ENCODE data around the gene TBCK.
A peak's percentile ranks its signal among the peaks of the same experiment; 100 is the strongest.

The TBCK gene

GRCh38 chr4:106149026-106149425 is 167.0 kb downstream of the TBCK start:
- H3K4me1 ChIP-seq, result no peaks in the 10 kb centered on the region
- no peaks in the 10 kb centered on the region for H3K9me3 ChIP-seq
- no peak for TF ChIP-seq CTCF (IDR thresholded peaks at IDR 0.05)
- intact Hi-C loops (cut with DNase I; ENCODE audit: low total_unique reads), result no loop called here
- no peak overlapping the region for H3K27ac ChIP-seq
- H3K4me3 ChIP-seq, result no peak overlapping the region
- H3K27me3 ChIP-seq, result no peaks in the 10 kb centered on the region
- no peak for DNase-seq
- H3K36me3 ChIP-seq, result peaks cover 0 to 20% (median 0%) of the 10 kb centered on the region in 3 donors

- intact Hi-C loops (cut with DNase I; ENCODE audit: low total_unique reads), result no loop called here
- no peak overlapping the region for H3K4me3 ChIP-seq
- no peaks in the 10 kb centered on the region for H3K4me1 ChIP-seq
- DNase-seq, result no peak
- no peak overlapping the region for H3K27ac ChIP-seq
- H3K27me3 ChIP-seq, result no peaks in the 10 kb centered on the region
- H3K36me3 ChIP-seq, result peaks cover 0 to 12% (median 0%) of the 10 kb centered on the region in 3 donors
- H3K9me3 ChIP-seq, result no peaks in the 10 kb centered on the region
- no peak for TF ChIP-seq CTCF (IDR thresholded peaks at IDR 0.05)
Observed at GRCh38 chr4:106142616-106143127, 173.3 kb downstream of the TBCK start.

- no peaks in the 10 kb centered on the region for H3K4me1 ChIP-seq
- H3K9me3 ChIP-seq, result no peaks in the 10 kb centered on the region
- no peaks in the 10 kb centered on the region for H3K27me3 ChIP-seq
- no peak overlapping the region for H3K27ac ChIP-seq
- peak in 1 of 2 experiments; percentile 15 for TF ChIP-seq CTCF (IDR thresholded peaks at IDR 0.05)
- H3K36me3 ChIP-seq, result peaks cover 0 to 1% (median 0%) of the 10 kb centered on the region in 3 donors
- intact Hi-C loops (cut with DNase I; ENCODE audit: low total_unique reads), result no loop called here
- H3K4me3 ChIP-seq, result no peak overlapping the region
- DNase-seq, result no peak
Observed at GRCh38 chr4:106140601-106141000, 175.4 kb downstream of the TBCK start.

GRCh38 chr4:106136777-106137331 is 179.2 kb downstream of the TBCK start:
- Histone ChIP-seq H3K4me3 (no peak overlapping the region), H3K4me1 (no peaks in the 10 kb centered on the region), H3K9me3 (peaks cover 0 to 3% (median 0%) of the 10 kb centered on the region in 3 donors), H3K27me3 (no peaks in the 10 kb centered on the region), H3K27ac (no peak overlapping the region), H3K36me3 (peaks cover 8 to 15% (median 13%) of the 10 kb centered on the region in 3 donors)
- intact Hi-C loops (cut with DNase I; ENCODE audit: low total_unique reads), result no loop called here
- DNase-seq, result no peak
- TF ChIP-seq CTCF (IDR thresholded peaks at IDR 0.05), result no peak

DNA sequence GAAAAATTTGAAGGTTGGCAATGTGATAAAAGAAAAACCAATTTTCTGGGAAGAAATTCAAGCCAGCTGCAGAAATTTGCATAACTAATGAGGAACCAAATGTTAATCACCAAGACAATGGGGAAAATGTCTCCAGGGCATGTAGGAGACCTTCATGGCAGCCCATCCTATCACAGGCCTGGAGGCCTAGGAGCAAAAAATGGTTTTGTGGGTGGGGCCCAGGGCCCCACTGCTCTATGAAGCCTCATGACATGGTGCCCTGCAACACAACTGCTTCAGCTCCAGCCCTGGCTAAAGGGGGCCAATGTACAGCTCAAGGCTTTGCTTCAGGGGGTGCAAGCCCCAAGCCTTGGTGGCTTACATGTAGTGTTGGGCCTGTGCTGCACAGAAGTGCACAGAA is 184.0 kb downstream of the TBCK start:
- DNase-seq, result no peak
- no peaks in the 10 kb centered on the region for H3K27me3 ChIP-seq
- peaks cover 8 to 23% (median 15%) of the 10 kb centered on the region in 3 donors for H3K36me3 ChIP-seq
- H3K4me1 ChIP-seq, result no peaks in the 10 kb centered on the region
- no peak overlapping the region for H3K4me3 ChIP-seq
- TF ChIP-seq CTCF (IDR thresholded peaks at IDR 0.05), result no peak
- intact Hi-C loops (cut with DNase I; ENCODE audit: low total_unique reads), result no loop called here
- peaks cover 0 to 3% (median 0%) of the 10 kb centered on the region in 3 donors for H3K9me3 ChIP-seq
- no peak overlapping the region for H3K27ac ChIP-seq
